HL-60 (cell line): ENCODE measurements around the gene CD58.

Experiments used
- CTCF ChIP-seq: IDR thresholded peaks from one replicate; pipeline ENCODE4 v1.5.1; 2011; ENCODE audit warnings: low read length, control low read depth, inconsistent platforms; ENCODE audit not compliant: insufficient read depth
- POLR2AphosphoS5 ChIP-seq: IDR thresholded peaks from 2 replicates; pipeline ENCODE4 v1.6.1; 2012; ENCODE audit warnings: low read depth
- TF ChIP-seq, protein P1 (sequence below): IDR thresholded peaks from 2 replicates; pipeline ENCODE4 v1.6.1; 2012; ENCODE audit warnings: low read depth; ENCODE audit not compliant: insufficient replicate concordance

- no peak for TF ChIP-seq CTCF
- no peak for TF ChIP-seq POLR2AphosphoS5
- TF ChIP-seq, protein P1, sequence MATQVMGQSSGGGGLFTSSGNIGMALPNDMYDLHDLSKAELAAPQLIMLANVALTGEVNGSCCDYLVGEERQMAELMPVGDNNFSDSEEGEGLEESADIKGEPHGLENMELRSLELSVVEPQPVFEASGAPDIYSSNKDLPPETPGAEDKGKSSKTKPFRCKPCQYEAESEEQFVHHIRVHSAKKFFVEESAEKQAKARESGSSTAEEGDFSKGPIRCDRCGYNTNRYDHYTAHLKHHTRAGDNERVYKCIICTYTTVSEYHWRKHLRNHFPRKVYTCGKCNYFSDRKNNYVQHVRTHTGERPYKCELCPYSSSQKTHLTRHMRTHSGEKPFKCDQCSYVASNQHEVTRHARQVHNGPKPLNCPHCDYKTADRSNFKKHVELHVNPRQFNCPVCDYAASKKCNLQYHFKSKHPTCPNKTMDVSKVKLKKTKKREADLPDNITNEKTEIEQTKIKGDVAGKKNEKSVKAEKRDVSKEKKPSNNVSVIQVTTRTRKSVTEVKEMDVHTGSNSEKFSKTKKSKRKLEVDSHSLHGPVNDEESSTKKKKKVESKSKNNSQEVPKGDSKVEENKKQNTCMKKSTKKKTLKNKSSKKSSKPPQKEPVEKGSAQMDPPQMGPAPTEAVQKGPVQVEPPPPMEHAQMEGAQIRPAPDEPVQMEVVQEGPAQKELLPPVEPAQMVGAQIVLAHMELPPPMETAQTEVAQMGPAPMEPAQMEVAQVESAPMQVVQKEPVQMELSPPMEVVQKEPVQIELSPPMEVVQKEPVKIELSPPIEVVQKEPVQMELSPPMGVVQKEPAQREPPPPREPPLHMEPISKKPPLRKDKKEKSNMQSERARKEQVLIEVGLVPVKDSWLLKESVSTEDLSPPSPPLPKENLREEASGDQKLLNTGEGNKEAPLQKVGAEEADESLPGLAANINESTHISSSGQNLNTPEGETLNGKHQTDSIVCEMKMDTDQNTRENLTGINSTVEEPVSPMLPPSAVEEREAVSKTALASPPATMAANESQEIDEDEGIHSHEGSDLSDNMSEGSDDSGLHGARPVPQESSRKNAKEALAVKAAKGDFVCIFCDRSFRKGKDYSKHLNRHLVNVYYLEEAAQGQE = no peak
Observed at GRCh38 chr1:116579259-116579875, 8.5 kb upstream of the CD58 start.
